Activated naive CD4-positive, alpha-beta T cell (primary cell): ENCODE data around the gene RGS7BP.

Source experiments
- DNase-seq, 4 experiments: peaks; one replicate each; lab custom pipeline; 2025; lab: John Stamatoyannopoulos, UW

The RGS7BP gene

GRCh38 chr5:64634997-64635686 lies 129.3 kb downstream of the RGS7BP start:
- DNase-seq: no peak

DNA sequence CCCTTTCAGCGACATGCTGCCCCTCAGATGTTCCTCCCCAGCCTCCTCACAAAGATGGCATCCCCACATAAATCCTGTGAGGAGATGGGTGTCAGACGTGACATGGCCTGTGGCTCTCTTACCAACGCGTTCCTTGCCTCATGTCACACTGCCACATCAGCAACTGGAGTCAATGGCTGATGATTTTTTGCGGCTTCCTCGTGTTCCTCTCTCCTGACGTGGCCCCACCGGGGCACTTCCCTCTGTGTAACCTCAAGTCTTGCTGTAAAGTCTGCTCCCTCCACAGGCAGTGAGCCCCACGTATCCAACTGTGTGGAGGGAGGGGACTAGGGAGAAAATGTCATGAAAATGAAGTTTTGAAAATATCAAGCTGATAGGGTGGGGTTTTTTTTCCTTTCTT lies 131.3 kb downstream of the RGS7BP start:
- DNase-seq: no peak

- DNase-seq: no peak
Measured at GRCh38 chr5:64637837-64638443, 132.1 kb downstream of the RGS7BP start.

GRCh38 chr5:64644831-64645230 lies 139.0 kb downstream of the RGS7BP start:
- DNase-seq: no peak

DNA sequence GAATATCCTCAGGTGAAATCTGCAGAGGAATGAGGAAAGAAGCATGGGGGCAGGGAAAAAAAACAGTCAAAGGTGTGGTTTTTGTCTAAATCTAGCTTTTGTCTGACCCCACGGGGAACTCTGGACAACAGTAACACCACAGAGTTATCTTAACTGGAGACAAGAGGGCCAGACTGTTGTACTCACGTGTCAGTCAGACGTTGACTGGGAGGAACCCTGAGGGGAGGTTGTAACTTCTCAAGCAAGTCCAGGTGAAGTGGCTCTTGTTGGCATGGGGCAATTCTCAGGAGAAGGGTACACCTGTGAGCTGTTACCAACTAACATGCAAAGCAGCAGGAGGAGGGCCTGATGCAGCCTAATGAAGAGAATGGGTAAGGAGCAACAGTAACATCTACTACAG lies 140.4 kb downstream of the RGS7BP start:
- no peak for DNase-seq

GRCh38 chr5:64649512-64649911 lies 143.7 kb downstream of the RGS7BP start:
- DNase-seq: no peak

- DNase-seq: no peak
Measured at GRCh38 chr5:64653766-64654560, 148.1 kb downstream of the RGS7BP start.

- no peak for DNase-seq
Measured at GRCh38 chr5:64654561-64654938, 148.7 kb downstream of the RGS7BP start.

DNA sequence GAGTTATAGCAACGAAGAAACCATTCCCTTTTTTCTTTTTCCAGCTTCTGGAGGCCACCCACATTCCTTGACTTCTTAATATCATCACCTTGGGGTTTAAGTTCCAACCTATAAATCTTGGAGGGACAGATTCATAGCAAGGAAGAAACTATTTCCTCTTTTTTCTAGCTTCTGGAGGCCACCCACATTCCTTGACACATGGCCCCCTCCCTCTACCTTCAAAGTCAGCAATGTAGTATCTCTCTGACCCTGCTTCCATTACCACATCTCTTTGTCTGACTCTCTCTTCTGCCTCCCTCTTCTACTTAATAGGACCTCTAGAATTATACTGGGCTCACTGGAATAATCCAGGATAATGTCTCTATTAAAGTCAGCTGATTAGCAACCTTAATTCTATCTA lies 149.8 kb downstream of the RGS7BP start:
- no peak for DNase-seq

GRCh38 chr5:64659289-64659688 lies 153.5 kb downstream of the RGS7BP start:
- no peak for DNase-seq
